CD4-positive, alpha-beta T cell treated with Interleukin-12 subunit alpha and Interleukin-12 subunit beta, for 1 hour (primary cell): ENCODE results near the gene NLRC3.
"Not testable (repeated sequence)": the region's sequence is repeated elsewhere in the genome, so short reads cannot be mapped to it uniquely, and the experiment has no call there.

Experiments
- DNase-seq: peaks from one replicate; pipeline ENCODE4 v3.0.0-alpha.2; 2020

Gene NLRC3

GRCh38 chr16:3577302-3577752 lies at the start of gene NLRC3:
TSS of gene NLRC3 (minus strand) at chr16:3577403. CDS start at chr16:3565036, 12,367 bp downstream.
- peak; percentile 56 for DNase-seq

DNA sequence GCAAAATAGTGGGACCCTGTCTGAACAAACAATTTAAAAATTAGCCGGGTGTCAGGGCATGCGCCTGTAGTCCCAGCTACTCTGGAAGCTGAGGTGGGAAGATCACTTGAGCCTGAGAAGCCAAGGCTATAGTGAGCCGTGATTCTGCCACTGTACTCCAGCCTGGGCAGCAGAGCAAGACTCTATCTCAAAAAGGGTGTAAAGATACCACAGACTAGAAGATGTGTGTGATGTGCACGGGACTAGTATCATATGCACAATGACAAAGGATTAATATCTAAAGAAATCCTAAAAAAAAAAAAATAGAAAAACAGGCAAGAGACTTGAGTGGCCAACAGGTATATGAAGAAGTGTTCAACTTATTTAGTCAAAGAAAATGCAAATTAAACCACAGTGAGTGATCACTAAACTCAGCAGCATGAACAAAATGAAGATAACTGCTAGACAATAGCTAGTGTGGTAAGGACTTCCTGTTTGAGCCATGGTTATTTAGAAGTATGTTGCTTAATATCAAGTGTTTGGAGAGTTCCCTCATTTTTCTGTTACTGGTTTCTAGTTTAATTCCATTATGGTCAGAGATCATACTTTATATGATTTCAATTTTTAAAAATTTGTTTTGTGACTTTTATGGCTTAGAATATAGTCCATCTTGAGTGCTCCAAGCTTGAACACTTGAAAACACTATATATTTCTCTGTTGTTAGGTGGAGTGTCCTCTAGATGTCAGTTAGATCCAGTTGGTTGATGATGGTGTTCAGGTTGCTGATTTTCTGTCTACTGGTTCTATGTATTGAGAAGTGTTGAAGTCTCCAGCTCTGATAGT lies 48.9 kb upstream of the NLRC3 start:
- DNase-seq = peak; percentile 29

- DNase-seq = no peak
These were observed 48.1 kb upstream of the NLRC3 start for GRCh38 chr16:3625331-3625730.

DNA sequence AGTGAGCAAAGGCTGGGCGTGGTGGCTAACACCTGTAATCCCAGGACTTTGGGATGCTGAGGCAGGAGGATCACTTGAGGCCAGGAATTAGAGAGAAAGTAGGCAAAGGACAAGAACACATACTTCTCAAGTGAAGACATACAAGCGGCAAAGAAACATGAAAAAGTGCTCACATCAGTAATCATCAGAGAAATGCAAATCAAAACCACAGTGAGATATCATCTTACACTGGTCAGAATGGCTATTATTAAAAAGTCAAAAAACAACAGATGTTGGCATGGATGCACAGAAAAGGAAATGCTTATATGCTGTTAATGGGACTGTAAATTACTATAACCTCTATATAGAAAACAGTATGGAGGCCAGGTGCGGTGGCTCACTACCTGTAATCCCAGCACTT lies 46.4 kb upstream of the NLRC3 start:
- DNase-seq = no peak

GRCh38 chr16:3618769-3619141 lies 41.6 kb upstream of the NLRC3 start:
- no peak for DNase-seq

DNA sequence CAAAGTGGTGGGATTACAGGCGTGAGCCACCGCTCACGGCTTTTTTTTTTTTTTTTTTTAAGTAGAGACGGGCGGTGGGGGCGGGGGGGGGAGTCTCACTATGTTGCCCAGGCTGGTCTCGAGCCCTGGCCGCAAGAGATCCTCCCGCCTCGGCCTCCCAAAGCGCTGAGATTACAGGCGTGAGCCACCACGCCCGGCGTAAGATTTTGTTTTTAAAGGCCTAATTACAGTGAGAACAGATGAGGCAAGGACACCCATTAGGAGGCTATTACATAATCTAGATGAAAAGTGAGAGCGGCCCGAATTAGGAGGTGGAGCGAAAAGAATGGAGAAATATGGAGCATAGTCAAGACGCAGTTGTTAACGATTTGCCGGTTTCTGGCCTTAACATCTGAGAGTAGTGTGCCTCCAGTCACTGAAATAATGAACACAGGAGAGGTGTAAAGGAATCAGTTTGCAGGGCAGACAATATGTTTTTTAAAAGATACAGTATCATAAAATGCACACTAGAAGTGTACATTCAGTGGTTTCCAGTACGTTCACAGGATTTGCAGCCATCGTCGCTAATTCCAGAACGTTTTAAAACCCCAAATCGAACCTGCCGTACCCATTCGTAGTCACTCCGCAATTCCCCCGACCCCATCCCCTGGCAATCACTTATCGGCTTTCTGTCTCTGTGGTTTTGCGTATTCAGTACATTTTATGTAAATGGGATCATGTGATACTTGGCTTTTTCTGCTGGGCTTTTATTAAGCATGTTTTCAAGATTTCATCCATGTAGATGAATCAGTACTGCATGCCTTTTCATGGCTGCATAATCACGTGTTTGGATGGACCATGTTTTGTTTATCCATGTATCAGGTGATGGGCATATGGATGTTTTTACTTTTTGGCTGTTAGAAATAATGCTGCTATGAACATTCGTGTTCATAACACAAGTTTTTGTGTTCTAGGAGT lies 35.6 kb upstream of the NLRC3 start:
- DNase-seq = no peak

- peak; percentile 94 for DNase-seq
These were observed 34.2 kb upstream of the NLRC3 start, which contains the start of gene SLX4 for GRCh38 chr16:3611146-3611975. TSS of gene SLX4 (minus strand) at chr16:3611606. CDS start at chr16:3608964, 2,642 bp downstream.

- no peak for DNase-seq
These were observed 33.5 kb upstream of the NLRC3 start for GRCh38 chr16:3610698-3611145.

DNA sequence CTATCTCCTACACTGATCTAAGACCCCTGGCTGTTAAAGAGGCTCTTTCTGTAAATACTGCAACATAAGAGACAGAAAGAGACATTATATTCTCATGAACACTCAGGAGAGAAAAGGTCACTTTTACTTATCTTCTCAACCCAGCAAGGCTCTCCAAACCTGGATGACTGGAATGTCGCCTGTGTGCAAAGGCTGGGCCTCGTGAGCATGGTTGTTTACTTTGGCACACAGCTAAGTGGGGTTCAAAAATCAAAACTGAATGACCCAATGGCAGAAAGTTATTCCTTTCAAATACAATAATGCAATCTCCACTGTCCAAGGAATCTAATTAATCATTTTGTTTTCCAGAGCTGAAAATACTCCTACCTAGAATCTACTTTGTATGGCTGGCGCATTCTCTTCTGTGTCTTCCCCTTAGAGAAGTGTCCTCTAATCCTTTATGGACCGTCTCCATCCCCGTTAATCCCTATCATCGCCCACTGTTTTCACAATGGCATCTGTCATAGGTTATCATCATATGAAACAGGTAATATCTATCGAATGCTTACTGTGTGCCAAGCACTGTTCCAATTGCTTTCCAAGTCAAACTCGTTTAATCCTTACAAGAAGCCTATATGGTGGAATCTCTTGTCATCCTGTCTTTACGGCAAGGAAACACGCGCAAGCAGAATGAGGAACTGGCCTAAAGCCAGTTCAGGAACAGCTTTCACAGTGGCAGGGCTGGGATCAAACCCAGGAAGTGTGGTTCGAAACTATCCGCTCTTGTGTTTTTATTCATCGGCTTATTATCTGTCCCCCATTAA lies 32.9 kb upstream of the NLRC3 start:
- DNase-seq = no peak

GRCh38 chr16:3608976-3609375 lies 31.8 kb upstream of the NLRC3 start:
- DNase-seq = not testable (repeated sequence)

- DNase-seq = no peak
These were observed 30.9 kb upstream of the NLRC3 start for GRCh38 chr16:3608069-3608468.

GRCh38 chr16:3607634-3608033 lies 30.4 kb upstream of the NLRC3 start:
- no peak for DNase-seq

DNA sequence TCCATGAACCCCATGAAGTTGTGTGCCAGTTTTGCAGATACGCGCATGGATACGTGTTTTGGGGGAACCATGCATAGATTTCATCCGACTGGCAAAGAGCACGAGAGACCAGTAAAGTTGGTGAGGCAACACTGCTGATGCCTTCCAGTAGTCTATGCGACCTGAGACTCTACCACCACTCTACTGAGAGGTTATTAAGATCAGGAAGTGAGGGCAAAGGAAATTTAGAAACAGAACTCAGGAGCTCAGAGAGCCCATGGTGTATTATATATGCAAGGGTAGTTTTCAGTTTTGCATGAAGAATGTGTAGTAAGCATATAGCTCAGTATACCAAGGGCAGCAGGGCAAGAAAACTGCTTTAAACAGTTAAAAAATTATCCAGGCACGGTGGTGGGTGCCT lies 30.0 kb upstream of the NLRC3 start:
- DNase-seq = no peak

- DNase-seq = no peak
These were observed 29.2 kb upstream of the NLRC3 start for GRCh38 chr16:3606441-3606840.

- no peak for DNase-seq
These were observed 25.1 kb upstream of the NLRC3 start for GRCh38 chr16:3602320-3602653.

DNA sequence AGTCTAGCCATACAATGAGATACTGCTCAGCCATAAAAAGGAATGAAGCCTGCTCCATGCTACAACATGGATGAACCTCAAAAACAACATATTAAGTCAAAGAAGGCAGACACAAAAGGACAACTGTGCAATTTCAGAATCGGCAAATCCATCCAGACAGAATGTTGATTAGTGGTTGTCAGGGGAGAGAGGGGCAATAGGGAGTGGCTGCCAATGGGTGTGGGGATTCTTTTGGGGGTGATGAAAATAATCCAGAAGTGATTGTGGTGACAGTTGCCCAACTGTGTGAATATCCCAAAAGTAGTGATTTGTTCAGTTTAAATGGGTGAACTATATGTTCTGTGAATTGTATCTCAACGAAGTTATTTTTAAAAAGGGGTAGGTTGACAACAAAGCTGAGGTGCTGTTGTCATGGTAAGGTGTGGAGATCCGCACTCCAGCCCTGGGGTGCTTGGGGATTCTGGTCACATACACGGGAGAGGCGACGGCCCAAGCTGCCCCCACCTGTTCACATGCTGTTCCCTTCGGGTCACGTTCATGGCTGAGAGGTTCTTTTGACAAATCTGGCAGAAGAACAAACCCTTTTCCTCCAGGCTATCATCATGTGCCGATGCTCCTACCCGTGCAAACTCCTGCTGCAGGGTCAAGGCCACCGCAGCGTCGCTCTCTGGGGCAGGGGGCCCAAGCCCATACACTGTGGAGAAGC lies 24.6 kb upstream of the NLRC3 start:
- DNase-seq = no peak

GRCh38 chr16:3599922-3600321 lies 22.7 kb upstream of the NLRC3 start:
- DNase-seq = no peak

GRCh38 chr16:3599121-3599520 lies 21.9 kb upstream of the NLRC3 start:
- no peak for DNase-seq

GRCh38 chr16:3598236-3598635 lies 21.0 kb upstream of the NLRC3 start:
- DNase-seq = no peak

DNA sequence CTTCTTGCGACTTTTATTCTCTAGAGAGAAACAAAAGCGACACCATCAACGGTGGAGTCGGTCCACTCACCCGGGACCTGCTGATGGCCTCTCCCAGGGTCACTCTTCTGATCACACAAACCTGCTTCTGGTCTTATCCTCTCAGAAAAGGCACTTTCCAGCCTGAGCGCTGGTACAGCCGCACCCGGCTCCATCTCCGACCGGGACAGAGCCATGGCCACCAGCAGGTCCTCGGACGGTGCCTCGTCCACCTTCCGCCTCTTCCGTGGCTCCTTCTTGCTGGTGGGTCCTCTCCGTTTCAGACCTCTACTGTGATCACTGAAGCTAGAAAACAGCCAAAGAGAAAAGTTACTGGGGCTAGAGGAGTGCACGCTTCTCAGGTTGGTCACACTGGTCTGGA lies 20.5 kb upstream of the NLRC3 start:
- DNase-seq = no peak

DNA sequence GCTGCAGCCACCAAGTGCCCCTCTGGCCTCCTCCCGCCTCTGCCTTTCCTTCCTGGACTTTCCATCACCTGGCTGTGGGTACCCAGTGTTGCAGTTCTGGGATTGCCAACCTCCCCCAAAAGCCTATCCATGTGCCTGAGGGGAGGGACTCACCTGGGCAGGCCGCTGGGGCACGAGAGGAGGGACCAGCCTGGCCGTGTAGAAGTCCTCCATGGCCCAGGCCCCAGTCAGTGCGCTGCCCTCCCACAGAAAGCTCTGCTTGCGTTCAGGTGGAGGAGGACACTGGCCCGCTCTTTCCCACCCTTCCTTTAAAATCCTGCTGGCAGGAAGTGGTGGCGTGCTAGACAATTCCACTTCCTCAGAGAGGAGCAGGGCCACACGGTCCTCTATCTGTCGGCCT lies 20.0 kb upstream of the NLRC3 start:
- no peak for DNase-seq
